ENCODE results near the gene PEF1. TPM values are rescaled to one million over a fixed set of nuclear protein-coding genes. Genes with fewer than 3 reads are reported as not detected.

PEF1 gene
- total and polyA plus RNA-seq, 2 donors (not counting 3 experiments of a cell fraction or from before 2014, with no cell fraction given): 73.3 to 161 TPM

DNA sequence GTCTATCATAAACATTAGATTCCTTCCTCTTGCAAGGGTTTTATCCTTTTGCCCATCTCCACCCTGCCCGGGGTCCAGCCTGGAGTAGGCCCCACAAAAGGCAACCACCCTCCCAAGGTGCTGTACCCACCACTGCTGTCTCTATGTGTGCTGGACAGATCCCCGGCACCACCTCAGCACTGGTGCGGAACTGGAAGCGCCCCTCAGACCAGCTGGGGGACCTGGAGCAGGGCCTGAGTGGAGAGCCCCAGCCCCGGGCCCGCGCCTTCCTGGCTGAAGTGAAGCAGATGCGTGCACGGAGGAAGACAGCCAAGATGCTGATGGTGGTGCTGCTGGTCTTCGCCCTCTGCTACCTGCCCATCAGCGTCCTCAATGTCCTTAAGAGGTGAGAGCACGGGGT, 21.3 kb downstream of the PEF1 start:
- H4K20me1 ChIP-seq (replicated peaks; ENCODE audit: control insufficient read depth, extremely low read depth, insufficient read depth, low read length): no peaks in the 10 kb centered on the region
- no peak for FAIRE-seq
- no peak overlapping the region for H2AFZ ChIP-seq (ENCODE audit: low read depth, low read length)
- no TSS peak for BruUV-seq (replicated peaks)
- H3K4me1 ChIP-seq (ENCODE audit: control insufficient read depth, extremely low read depth, insufficient read depth, low read length): no peaks in the 10 kb centered on the region
- no peaks in the 10 kb centered on the region for H3K9me3 ChIP-seq (replicated peaks; ENCODE audit: control insufficient read depth, insufficient read depth, low read length)
- no peak overlapping the region for H3K9ac ChIP-seq (replicated peaks; ENCODE audit: extremely low read depth, insufficient read depth, low read length)
- no peaks in the 10 kb centered on the region for H3K27me3 ChIP-seq (ENCODE audit: control insufficient read depth in 2 of 2, insufficient read depth in 2 of 2, low read length in 2 of 2)
- TF ChIP-seq GATA2 (IDR thresholded peaks at IDR 0.05; ENCODE audit: insufficient read depth, insufficient read length, low read depth, low read length): no peak
- TF ChIP-seq FOS (IDR thresholded peaks at IDR 0.05; ENCODE audit: borderline replicate concordance, insufficient read depth, low read length): no peak
- no peak for TF ChIP-seq EZH2 (IDR thresholded peaks at IDR 0.05; ENCODE audit: borderline replicate concordance, low read depth, low read length, severe bottlenecking)
- TF ChIP-seq MYC (IDR thresholded peaks at IDR 0.05; ENCODE audit: low read depth, low read length): no peak
- TF ChIP-seq, protein P1, sequence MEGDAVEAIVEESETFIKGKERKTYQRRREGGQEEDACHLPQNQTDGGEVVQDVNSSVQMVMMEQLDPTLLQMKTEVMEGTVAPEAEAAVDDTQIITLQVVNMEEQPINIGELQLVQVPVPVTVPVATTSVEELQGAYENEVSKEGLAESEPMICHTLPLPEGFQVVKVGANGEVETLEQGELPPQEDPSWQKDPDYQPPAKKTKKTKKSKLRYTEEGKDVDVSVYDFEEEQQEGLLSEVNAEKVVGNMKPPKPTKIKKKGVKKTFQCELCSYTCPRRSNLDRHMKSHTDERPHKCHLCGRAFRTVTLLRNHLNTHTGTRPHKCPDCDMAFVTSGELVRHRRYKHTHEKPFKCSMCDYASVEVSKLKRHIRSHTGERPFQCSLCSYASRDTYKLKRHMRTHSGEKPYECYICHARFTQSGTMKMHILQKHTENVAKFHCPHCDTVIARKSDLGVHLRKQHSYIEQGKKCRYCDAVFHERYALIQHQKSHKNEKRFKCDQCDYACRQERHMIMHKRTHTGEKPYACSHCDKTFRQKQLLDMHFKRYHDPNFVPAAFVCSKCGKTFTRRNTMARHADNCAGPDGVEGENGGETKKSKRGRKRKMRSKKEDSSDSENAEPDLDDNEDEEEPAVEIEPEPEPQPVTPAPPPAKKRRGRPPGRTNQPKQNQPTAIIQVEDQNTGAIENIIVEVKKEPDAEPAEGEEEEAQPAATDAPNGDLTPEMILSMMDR (IDR thresholded peaks at IDR 0.05; ENCODE audit: extremely low read depth in 1 of 2, insufficient read depth in 1 of 2, low read depth in 1 of 2, low read length in 2 of 2): no peak
- TF ChIP-seq, protein P2, sequence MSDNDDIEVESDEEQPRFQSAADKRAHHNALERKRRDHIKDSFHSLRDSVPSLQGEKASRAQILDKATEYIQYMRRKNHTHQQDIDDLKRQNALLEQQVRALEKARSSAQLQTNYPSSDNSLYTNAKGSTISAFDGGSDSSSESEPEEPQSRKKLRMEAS (IDR thresholded peaks at IDR 0.05; ENCODE audit: insufficient read depth, insufficient read length): no peak
- TF ChIP-seq POLR2A (IDR thresholded peaks at IDR 0.05; ENCODE audit: low read depth, low read length): no peak
- TF ChIP-seq POLR2AphosphoS5 (IDR thresholded peaks at IDR 0.05; ENCODE audit: insufficient read depth, low read depth, low read length): no peak
- TF ChIP-seq JUN (IDR thresholded peaks at IDR 0.05; ENCODE audit: borderline replicate concordance, insufficient read depth, insufficient read length, low read depth): no peak
- CTCF ChIA-PET: no interaction called here
- H3K9me1 ChIP-seq (replicated peaks; ENCODE audit: control insufficient read depth, extremely low read depth, insufficient read depth, low read length): no peaks in the 10 kb centered on the region
- DNase-seq (ENCODE audit: low read depth, low spot score): no peak
- no peak overlapping the region for H3K27ac ChIP-seq (ENCODE audit: insufficient read depth, low read depth, low read length)
- peaks cover 0 to 10% of the 10 kb centered on the region in 2 experiments for H3K36me3 ChIP-seq (ENCODE audit: control insufficient read depth in 2 of 2, extremely low read depth in 1 of 2, insufficient read depth in 2 of 2, low read length in 2 of 2)
- dilution Hi-C loops (cut with MboI; ENCODE audit: extremely low pct_ligation_motif_present, low sequenced_read_pairs) (no loop called here), intact Hi-C loops (cut with micrococcal nuclease) (no loop called here)
- no peak overlapping the region for H3K4me2 ChIP-seq (ENCODE audit: insufficient read depth, low read length)
- no peak overlapping the region for H3K4me3 ChIP-seq (replicated peaks in 1 of 3; ENCODE audit: insufficient read depth in 1 of 3, low read depth in 1 of 3, low read length in 3 of 3)
- no peaks in the 10 kb centered on the region for H3K79me2 ChIP-seq (ENCODE audit: control insufficient read depth, insufficient read depth, low read length)
- POLR2A ChIA-PET: no interaction called here
